HCT116 (cell line): ENCODE results near the gene TMTC1. TPM values are rescaled to one million over a fixed set of nuclear protein-coding genes. Genes with fewer than 3 reads are reported as not detected.

Experiments
- ATAC-seq: fragments of 200-7000 bp; cut with Tn5 transposase; 2 replicates; pipeline ENCODE4 v1.9.1; 2020; ENCODE audit warnings: mild to moderate bottlenecking, moderate library complexity
- BruUV-seq: library from RNA; stranded (reverse); fragments of 400-500 nt; replicated peaks from 2 replicates; lab custom pipeline; 2021; lab: Mats Ljungman, UMichigan
- CTCF ChIA-PET: fragments of 300-600 bp; sonication (Branson Sonifier 250); formaldehyde crosslinking; loops from one replicate; lab custom pipeline; 2021; ENCODE audit warnings: antibody characterized with exemption; lab: Charles Lee
- POLR2A ChIA-PET: fragments of 300-600, 350-600 bp; sonication (Branson Sonifier 250); formaldehyde crosslinking; loops from one replicate; lab custom pipeline; 2021; ENCODE audit warnings: antibody characterized with exemption; lab: Charles Lee
- RAD21 ChIA-PET, 2 experiments: fragments of 300-600 bp; sonication (Branson Sonifier 250); formaldehyde crosslinking; loops; one replicate each; lab custom pipeline; 2023; ENCODE audit warnings: low total read pairs in 2 of 2; ENCODE audit not compliant: uncharacterized antibody in 2 of 2, unreplicated experiment in 2 of 2, low non-redundant PET in 1 of 2; lab: Charles Lee
- DNase-seq: peaks from one replicate; pipeline ENCODE4 v3.0.0-alpha.2; 2010; ENCODE audit warnings: low read depth, low spot score
- H2AFZ ChIP-seq: fragments of 200-600 bp; shearing (Covaris generic), sonication (generic); 2 replicates; pipeline ENCODE4 v1.6.1; 2017; ENCODE audit warnings: low read depth, mixed run types, mixed read lengths, antibody characterized with exemption, low read length; ENCODE audit not compliant: poor library complexity, severe bottlenecking
- H3K27ac ChIP-seq: 2 replicates; pipeline ENCODE4 v1.5.1; 2012; ENCODE audit warnings: low read depth, low read length
- H3K27me3 ChIP-seq: fragments of 200-600 bp; sonication (generic); 2 replicates; pipeline ENCODE4 v1.6.1; 2016; ENCODE audit warnings: mixed run types, low read length, mixed read lengths; ENCODE audit not compliant: insufficient read depth
- H3K36me3 ChIP-seq, 2 experiments: fragments of 200-500 bp in 1 of 2; fragments of 200-600 bp in 1 of 2; sonication (Bioruptor generic) in 1 of 2; sonication (generic) in 1 of 2; 2 replicates each; pipeline versions ENCODE4 v1.5.1 to v1.6.1; 2014 to 2016; ENCODE audit warnings: low read length in 2 of 2, inconsistent platforms in 1 of 2, mixed read lengths in 1 of 2, mixed run types in 1 of 2; ENCODE audit not compliant: insufficient read depth in 2 of 2, control insufficient read depth in 1 of 2
- H3K4me1 ChIP-seq, 2 experiments: fragments of 200-600 bp in 1 of 2; sonication (generic) in 1 of 2; 2 replicates each; pipeline versions ENCODE4 v1.5.1 to v1.6.1; 2012 to 2017; ENCODE audit warnings: low read length in 2 of 2, inconsistent platforms in 1 of 2, mild to moderate bottlenecking in 1 of 2, mixed read lengths in 1 of 2, mixed run types in 1 of 2, moderate library complexity in 1 of 2; ENCODE audit not compliant: insufficient read depth in 2 of 2, control insufficient read depth in 1 of 2
- H3K4me2 ChIP-seq: fragments of 200-600 bp; sonication (generic); 2 replicates; pipeline ENCODE4 v1.6.1; 2017; ENCODE audit warnings: mixed run types, low read length, mixed read lengths
- H3K4me3 ChIP-seq, 2 experiments: fragments of 200-600 bp in 1 of 2; sonication (generic) in 1 of 2; replicated peaks in 1 of 2; 2 replicates each; pipeline ENCODE4 v1.5.1; 2011 to 2016; ENCODE audit warnings: low read length in 2 of 2, control low read depth in 1 of 2, low read depth in 1 of 2, mild to moderate bottlenecking in 1 of 2, mixed read lengths in 1 of 2, mixed run types in 1 of 2
- H3K79me2 ChIP-seq: fragments of 200-600 bp; sonication (generic); 2 replicates; pipeline ENCODE4 v1.6.1; 2017; ENCODE audit warnings: mild to moderate bottlenecking, mixed run types, low read length, moderate library complexity, mixed read lengths; ENCODE audit not compliant: insufficient read depth
- H3K9ac ChIP-seq: fragments of 200-600 bp; sonication (generic); 2 replicates; pipeline ENCODE4 v1.6.1; 2016; ENCODE audit warnings: low read length, mixed read lengths
- H3K9me2 ChIP-seq: fragments of 200-600 bp; sonication (generic), shearing (Covaris generic); 2 replicates; pipeline ENCODE4 v1.6.1; 2017; ENCODE audit warnings: mixed run types, mild to moderate bottlenecking, moderate library complexity; ENCODE audit not compliant: insufficient read depth
- H3K9me3 ChIP-seq, 2 experiments: fragments of 200-500 bp in 1 of 2; fragments of 200-600 bp in 1 of 2; sonication (Bioruptor generic) in 1 of 2; sonication (generic) in 1 of 2; 2 replicates each; pipeline ENCODE4 v1.6.1; 2014 to 2017; ENCODE audit warnings: low read length in 2 of 2, mixed read lengths in 2 of 2, inconsistent platforms in 1 of 2, low read depth in 1 of 2, mild to moderate bottlenecking in 1 of 2, mixed run types in 1 of 2, moderate library complexity in 1 of 2; ENCODE audit not compliant: control insufficient read depth in 1 of 2, insufficient read depth in 1 of 2
- H4K20me1 ChIP-seq: fragments of 200-600 bp; sonication (generic), shearing (Covaris generic); 2 replicates; pipeline ENCODE4 v1.6.1; 2017; ENCODE audit warnings: mixed run types, mild to moderate bottlenecking, moderate library complexity; ENCODE audit not compliant: insufficient read depth
- CBX3 ChIP-seq: IDR thresholded peaks from 2 replicates; pipeline ENCODE4 v1.6.1; 2012; ENCODE audit warnings: low read depth
- CEBPB ChIP-seq: IDR thresholded peaks from 2 replicates; pipeline ENCODE4 v1.6.1; 2012; ENCODE audit warnings: low read depth
- CTCF ChIP-seq, 3 experiments: fragments of 200-600 bp in 1 of 3; sonication (generic) in 1 of 3; IDR thresholded peaks in 2 of 3; conservative IDR thresholded peaks in 1 of 3; 2 replicates each; pipeline ENCODE4 v1.5.1; 2012 to 2017; ENCODE audit warnings: low read depth in 2 of 3, low read length in 2 of 3, antibody characterized with exemption in 1 of 3, borderline replicate concordance in 1 of 3, control low read depth in 1 of 3, mild to moderate bottlenecking in 1 of 3, mixed read lengths in 1 of 3, mixed run types in 1 of 3, moderate library complexity in 1 of 3; ENCODE audit not compliant: insufficient read depth in 1 of 3
- EZH2 ChIP-seq: fragments of 200-600 bp; sonication (generic); IDR thresholded peaks from 2 replicates; pipeline ENCODE4 v1.6.1; 2017; ENCODE audit warnings: antibody characterized with exemption, mixed run types
- FOSL1 ChIP-seq: IDR thresholded peaks from 2 replicates; pipeline ENCODE4 v1.6.1; 2012; ENCODE audit warnings: low read depth
- JUND ChIP-seq: IDR thresholded peaks from 2 replicates; pipeline ENCODE4 v1.6.1; 2012
- POLR2A ChIP-seq: IDR thresholded peaks from 2 replicates; pipeline ENCODE4 v1.7.0; 2011; ENCODE audit warnings: borderline replicate concordance; ENCODE audit not compliant: insufficient read depth, insufficient read length; ENCODE audit errors: extremely low read depth
- SIN3A ChIP-seq: IDR thresholded peaks from 2 replicates; pipeline ENCODE4 v1.6.1; 2012; ENCODE audit warnings: low read depth
- SP1 ChIP-seq: IDR thresholded peaks from 2 replicates; pipeline ENCODE4 v1.6.1; 2012; ENCODE audit warnings: low read depth
- SRF ChIP-seq: IDR thresholded peaks from 2 replicates; pipeline ENCODE4 v1.6.1; 2012; ENCODE audit warnings: low read depth
- YY1 ChIP-seq: IDR thresholded peaks from 2 replicates; pipeline ENCODE4 v1.6.1; 2011; ENCODE audit warnings: low read length, low read depth, moderate library complexity, mild to moderate bottlenecking; ENCODE audit not compliant: insufficient replicate concordance; ENCODE audit errors: extremely low read depth
- ZFX ChIP-seq: fragments of 450-650 bp; IDR thresholded peaks from 2 replicates; pipeline ENCODE4 v1.6.1; 2017
- ZNF274 ChIP-seq: fragments of 200-500 bp; sonication (Bioruptor generic); IDR thresholded peaks from 2 replicates; pipeline ENCODE4 v1.6.1; 2014; ENCODE audit warnings: mild to moderate bottlenecking, low read depth, low read length, inconsistent platforms
- intact Hi-C: fragments of 100-400 bp; cut with micrococcal nuclease; formaldehyde crosslinking; loops from 2 replicates; pipeline ENCODE4 v1.10.0; 2022
- total RNA-seq: library from RNA; stranded (reverse); gene quantifications from one replicate; pipeline ENCODE4 v1.2.1, GENCODE V29; 2021; ENCODE audit not compliant: unreplicated experiment
- TF ChIP-seq, protein P1 (sequence below): IDR thresholded peaks from 2 replicates; pipeline ENCODE4 v1.6.1; 2012; ENCODE audit warnings: low read depth
- TF ChIP-seq, protein P2 (sequence below): IDR thresholded peaks from 2 replicates; pipeline ENCODE4 v1.6.1; 2012
- TF ChIP-seq, protein P3 (sequence below): IDR thresholded peaks from 2 replicates; pipeline ENCODE4 v1.6.1; 2012

TMTC1 gene
- total RNA-seq, 1 experiment from 2014 or later: 2.0 TPM

DNA sequence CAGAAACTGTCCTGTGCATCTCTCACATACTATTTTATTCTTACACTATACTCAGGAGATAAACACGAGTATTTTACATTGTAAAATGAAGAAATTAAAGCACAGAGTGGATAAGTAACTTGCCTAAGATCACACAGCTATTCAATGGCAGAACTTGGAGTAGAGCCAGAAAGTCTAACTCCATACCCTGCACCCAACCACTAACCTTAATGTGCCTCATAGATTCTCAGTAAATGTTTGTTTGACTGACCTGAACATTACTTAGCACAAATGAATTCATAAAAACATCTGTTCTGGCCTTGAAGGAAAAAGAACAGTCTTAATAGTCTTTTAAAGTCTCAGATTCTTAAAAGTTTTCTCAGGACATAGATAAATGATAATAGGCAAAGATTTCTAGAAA lies 202.8 kb downstream of the TMTC1 start:
- BruUV-seq: no TSS peak
- CTCF ChIA-PET: no interaction called here

DNA sequence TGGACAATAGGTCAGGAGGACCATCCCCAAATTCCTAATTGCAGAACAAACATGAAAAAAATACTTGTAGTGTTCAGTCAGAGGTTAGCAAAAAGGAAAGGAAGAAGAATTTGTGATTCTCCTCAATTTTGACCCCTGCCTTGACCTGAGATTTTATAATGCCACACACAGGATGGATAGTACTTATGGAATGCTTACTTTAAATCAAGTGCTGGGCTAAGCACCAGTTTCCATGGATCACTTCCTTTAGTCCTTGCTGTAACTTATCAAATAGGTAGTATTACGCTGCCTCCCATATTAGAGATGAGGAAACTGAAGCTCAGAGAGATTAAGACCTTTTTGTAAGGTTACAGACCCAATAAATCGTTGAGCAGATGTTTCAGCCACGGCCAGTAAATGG lies 205.0 kb downstream of the TMTC1 start:
- RAD21 ChIA-PET: no interaction called here
- H3K9me2 ChIP-seq: no peaks in the 10 kb centered on the region
- H3K9me3 ChIP-seq: no peaks in the 10 kb centered on the region
- H2AFZ ChIP-seq: no peak overlapping the region
- H3K27ac ChIP-seq: no peak overlapping the region
- DNase-seq (no peak), ATAC-seq (no peak)
- POLR2A ChIA-PET: no interaction called here
- intact Hi-C loops: no loop called here
- H4K20me1 ChIP-seq: no peaks in the 10 kb centered on the region
- H3K4me2 ChIP-seq: no peak overlapping the region
- H3K4me3 ChIP-seq: no peak overlapping the region
- no TSS peak for BruUV-seq
- no peaks in the 10 kb centered on the region for H3K27me3 ChIP-seq
- H3K4me1 ChIP-seq: no peaks in the 10 kb centered on the region
- no peaks in the 10 kb centered on the region for H3K79me2 ChIP-seq
- CTCF ChIA-PET: no interaction called here
- no peak overlapping the region for H3K9ac ChIP-seq
- H3K36me3 ChIP-seq: no peaks in the 10 kb centered on the region
- TF ChIP-seq JUND (no peak), CBX3 (no peak), FOSL1 (no peak), POLR2A (no peak), CEBPB (no peak), YY1 (no peak), EZH2 (no peak), SP1 (no peak), ZFX (no peak), SIN3A (no peak), ZNF274 (no peak), CTCF (IDR thresholded peaks at IDR 0.05 in 2 of 3, conservative IDR thresholded peaks at IDR 0.05 in 1 of 3; ENCODE audit: borderline replicate concordance in 1 of 3, insufficient read depth in 1 of 3, low read depth in 2 of 3, low read length in 2 of 3) (no peak), SRF (no peak)
- TF ChIP-seq, protein P1, sequence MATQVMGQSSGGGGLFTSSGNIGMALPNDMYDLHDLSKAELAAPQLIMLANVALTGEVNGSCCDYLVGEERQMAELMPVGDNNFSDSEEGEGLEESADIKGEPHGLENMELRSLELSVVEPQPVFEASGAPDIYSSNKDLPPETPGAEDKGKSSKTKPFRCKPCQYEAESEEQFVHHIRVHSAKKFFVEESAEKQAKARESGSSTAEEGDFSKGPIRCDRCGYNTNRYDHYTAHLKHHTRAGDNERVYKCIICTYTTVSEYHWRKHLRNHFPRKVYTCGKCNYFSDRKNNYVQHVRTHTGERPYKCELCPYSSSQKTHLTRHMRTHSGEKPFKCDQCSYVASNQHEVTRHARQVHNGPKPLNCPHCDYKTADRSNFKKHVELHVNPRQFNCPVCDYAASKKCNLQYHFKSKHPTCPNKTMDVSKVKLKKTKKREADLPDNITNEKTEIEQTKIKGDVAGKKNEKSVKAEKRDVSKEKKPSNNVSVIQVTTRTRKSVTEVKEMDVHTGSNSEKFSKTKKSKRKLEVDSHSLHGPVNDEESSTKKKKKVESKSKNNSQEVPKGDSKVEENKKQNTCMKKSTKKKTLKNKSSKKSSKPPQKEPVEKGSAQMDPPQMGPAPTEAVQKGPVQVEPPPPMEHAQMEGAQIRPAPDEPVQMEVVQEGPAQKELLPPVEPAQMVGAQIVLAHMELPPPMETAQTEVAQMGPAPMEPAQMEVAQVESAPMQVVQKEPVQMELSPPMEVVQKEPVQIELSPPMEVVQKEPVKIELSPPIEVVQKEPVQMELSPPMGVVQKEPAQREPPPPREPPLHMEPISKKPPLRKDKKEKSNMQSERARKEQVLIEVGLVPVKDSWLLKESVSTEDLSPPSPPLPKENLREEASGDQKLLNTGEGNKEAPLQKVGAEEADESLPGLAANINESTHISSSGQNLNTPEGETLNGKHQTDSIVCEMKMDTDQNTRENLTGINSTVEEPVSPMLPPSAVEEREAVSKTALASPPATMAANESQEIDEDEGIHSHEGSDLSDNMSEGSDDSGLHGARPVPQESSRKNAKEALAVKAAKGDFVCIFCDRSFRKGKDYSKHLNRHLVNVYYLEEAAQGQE: no peak
- TF ChIP-seq, protein P2, sequence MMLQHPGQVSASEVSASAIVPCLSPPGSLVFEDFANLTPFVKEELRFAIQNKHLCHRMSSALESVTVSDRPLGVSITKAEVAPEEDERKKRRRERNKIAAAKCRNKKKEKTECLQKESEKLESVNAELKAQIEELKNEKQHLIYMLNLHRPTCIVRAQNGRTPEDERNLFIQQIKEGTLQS: no peak
- TF ChIP-seq, protein P3, sequence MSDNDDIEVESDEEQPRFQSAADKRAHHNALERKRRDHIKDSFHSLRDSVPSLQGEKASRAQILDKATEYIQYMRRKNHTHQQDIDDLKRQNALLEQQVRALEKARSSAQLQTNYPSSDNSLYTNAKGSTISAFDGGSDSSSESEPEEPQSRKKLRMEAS: no peak

More for the DNA sequence above, 202.8 kb downstream of the TMTC1 start:
- Histone ChIP-seq H3K4me3 (no peak overlapping the region), H3K79me2 (no peaks in the 10 kb centered on the region), H3K27me3 (no peaks in the 10 kb centered on the region), H3K9me3 (no peaks in the 10 kb centered on the region), H3K36me3 (no peaks in the 10 kb centered on the region), H3K9me2 (no peaks in the 10 kb centered on the region), H3K4me1 (no peaks in the 10 kb centered on the region), H3K4me2 (no peak overlapping the region), H3K27ac (no peak overlapping the region), H2AFZ (no peak overlapping the region), H4K20me1 (no peaks in the 10 kb centered on the region), H3K9ac (no peak overlapping the region)
- POLR2A ChIA-PET: no interaction called here
- DNase-seq (no peak), ATAC-seq (no peak)
- intact Hi-C loops: no loop called here
- no peak for TF ChIP-seq ZNF274
- RAD21 ChIA-PET: no interaction called here
